DOHH2 (cell line): ENCODE measurements around the gene CDK14.

Experiments used
- CTCF ChIP-seq: fragments of 200-600 bp; sonication (generic); IDR thresholded peaks from one replicate; pipeline ENCODE4 v1.5.1; 2014; ENCODE audit warnings: antibody characterized with exemption, mild to moderate bottlenecking, low read depth, low read length; ENCODE audit not compliant: poor library complexity, severe bottlenecking
- EZH2phosphoT487 ChIP-seq: fragments of 200-600 bp; sonication (generic); IDR thresholded peaks from 2 replicates; pipeline ENCODE4 v1.6.1; 2017; ENCODE audit warnings: borderline replicate concordance, mild to moderate bottlenecking, antibody characterized with exemption, low read length, moderate library complexity, mixed read lengths

- TF ChIP-seq CTCF (no peak), EZH2phosphoT487 (no peak)
Measured at GRCh38 chr7:91114232-91114631, 518.1 kb downstream of the CDK14 start.
